ENCODE results near the gene CHAMP1. TPM values are rescaled to one million over a fixed set of nuclear protein-coding genes. Genes with fewer than 3 reads are reported as not detected.
A peak's percentile ranks its signal among the peaks of the same experiment; 100 is the strongest.
"Not testable (repeated sequence)": the region's sequence is repeated elsewhere in the genome, so short reads cannot be mapped to it uniquely, and the experiment has no call there.

The CHAMP1 gene
- total RNA-seq, 1 donor from 2014 or later, result 25.4 TPM

DNA sequence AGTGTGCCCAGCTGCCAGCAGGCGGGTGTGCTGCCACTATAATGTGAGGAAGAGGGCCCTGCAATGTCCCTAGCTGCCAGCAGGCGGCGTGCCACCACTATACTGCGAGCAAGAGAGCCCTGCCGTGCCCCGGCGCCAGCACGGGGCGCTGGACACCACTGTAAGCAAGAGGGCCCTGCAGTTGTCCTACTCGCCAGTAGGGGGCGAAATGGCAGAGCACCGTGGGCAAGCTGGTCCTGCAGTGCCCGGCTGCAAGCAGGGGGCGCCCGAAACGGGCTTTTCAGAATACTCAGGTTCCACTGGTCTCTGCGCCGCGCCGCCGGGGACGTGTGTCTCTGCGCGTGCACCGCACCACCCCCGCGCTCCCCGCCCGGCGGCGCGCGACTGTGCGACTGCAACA lies 38.5 kb downstream of the CHAMP1 start:
- H3K27ac ChIP-seq; H3K27me3 Mint-ChIP-seq (ENCODE audit: insufficient read depth, low read depth); H3K4me3 Mint-ChIP-seq; H3K27ac Mint-ChIP-seq; H3K4me1 Mint-ChIP-seq; H3K79me2 ChIP-seq (ENCODE audit: low read depth); H2AFZ ChIP-seq (replicated peaks); H3K4me2 ChIP-seq; H3K4me1 ChIP-seq; H3K9me3 Mint-ChIP-seq; H3K9ac ChIP-seq; H3K4me3 ChIP-seq; H4K20me1 ChIP-seq (ENCODE audit: low read depth); H3K36me3 ChIP-seq; H3K36me3 Mint-ChIP-seq; H3K27me3 ChIP-seq; DNase-seq (ENCODE audit: low spot score); H3K9me3 ChIP-seq (ENCODE audit: low read depth); H3F3A ChIP-seq (ENCODE audit: low read depth): not testable (repeated sequence)
- TF ChIP-seq, protein P1, sequence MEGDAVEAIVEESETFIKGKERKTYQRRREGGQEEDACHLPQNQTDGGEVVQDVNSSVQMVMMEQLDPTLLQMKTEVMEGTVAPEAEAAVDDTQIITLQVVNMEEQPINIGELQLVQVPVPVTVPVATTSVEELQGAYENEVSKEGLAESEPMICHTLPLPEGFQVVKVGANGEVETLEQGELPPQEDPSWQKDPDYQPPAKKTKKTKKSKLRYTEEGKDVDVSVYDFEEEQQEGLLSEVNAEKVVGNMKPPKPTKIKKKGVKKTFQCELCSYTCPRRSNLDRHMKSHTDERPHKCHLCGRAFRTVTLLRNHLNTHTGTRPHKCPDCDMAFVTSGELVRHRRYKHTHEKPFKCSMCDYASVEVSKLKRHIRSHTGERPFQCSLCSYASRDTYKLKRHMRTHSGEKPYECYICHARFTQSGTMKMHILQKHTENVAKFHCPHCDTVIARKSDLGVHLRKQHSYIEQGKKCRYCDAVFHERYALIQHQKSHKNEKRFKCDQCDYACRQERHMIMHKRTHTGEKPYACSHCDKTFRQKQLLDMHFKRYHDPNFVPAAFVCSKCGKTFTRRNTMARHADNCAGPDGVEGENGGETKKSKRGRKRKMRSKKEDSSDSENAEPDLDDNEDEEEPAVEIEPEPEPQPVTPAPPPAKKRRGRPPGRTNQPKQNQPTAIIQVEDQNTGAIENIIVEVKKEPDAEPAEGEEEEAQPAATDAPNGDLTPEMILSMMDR (IDR thresholded peaks at IDR 0.05), result peak; percentile 39

DNA sequence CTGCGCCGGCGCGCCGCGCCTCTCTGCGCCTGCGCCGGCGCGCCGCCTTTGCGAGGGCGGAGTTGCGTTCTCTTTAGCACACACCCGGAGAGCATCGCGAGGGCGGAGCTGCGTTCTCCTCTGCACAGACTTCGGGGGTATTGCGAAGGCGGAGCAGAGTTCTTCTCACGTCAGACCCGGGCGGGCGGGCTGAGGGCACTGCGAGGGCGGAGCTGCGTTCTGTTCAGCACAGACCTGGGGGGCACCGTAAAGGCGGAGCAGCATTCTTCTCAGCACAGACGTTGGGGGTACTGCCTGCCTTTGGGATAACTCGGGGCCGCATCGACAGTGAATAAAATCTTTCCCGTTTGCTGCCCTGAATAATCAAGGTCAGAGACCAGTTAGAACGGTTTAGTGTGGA lies 39.1 kb downstream of the CHAMP1 start:
- H3K4me3 Mint-ChIP-seq, H3K4me1 Mint-ChIP-seq, H3K9me3 Mint-ChIP-seq: not testable (repeated sequence)

More for the DNA sequence above, 39.1 kb downstream of the CHAMP1 start:
- H3K9ac ChIP-seq; H3K27me3 Mint-ChIP-seq (ENCODE audit: insufficient read depth, low read depth); H3K27ac ChIP-seq; H2AFZ ChIP-seq (replicated peaks); H3K4me1 ChIP-seq; H3F3A ChIP-seq (ENCODE audit: low read depth); H3K27me3 ChIP-seq; DNase-seq (ENCODE audit: low spot score); H3K4me2 ChIP-seq; H3K79me2 ChIP-seq (ENCODE audit: low read depth); H3K36me3 ChIP-seq; H3K9me3 ChIP-seq (ENCODE audit: low read depth); H3K27ac Mint-ChIP-seq; H3K36me3 Mint-ChIP-seq; H4K20me1 ChIP-seq (ENCODE audit: low read depth); H3K4me3 ChIP-seq: not testable (repeated sequence)

Small RNAs within 50 kb of the gene (microRNA-seq; reads per million reads assigned to microRNA genes)
- not detected for gene MIR4502

Small RNAs within 50 kb of the gene (small RNA-seq; reads per million reads assigned to genes)
- gene MIR4502, result not detected

Other genes with a start within 250 kb of the CHAMP1 start
- 2.9 and 6.0 TPM in 2 replicates for gene RASA3, start 181.9 kb upstream of the CHAMP1 start, total RNA-seq (ENCODE audit: low replicate concordance)
- not detected in 2 replicates for gene CFAP97D2, start 135.2 kb upstream of the CHAMP1 start, total RNA-seq (ENCODE audit: low replicate concordance)
- 53.1 and 69.6 TPM in 2 replicates for gene CDC16, start 79.6 kb upstream of the CHAMP1 start, total RNA-seq (ENCODE audit: low replicate concordance)
- 60.1 and 74.4 TPM in 2 replicates for gene UPF3A, start 32.9 kb upstream of the CHAMP1 start, total RNA-seq (ENCODE audit: low replicate concordance)